GM12878 (cell line): ENCODE data around the gene FKBP15. TPM values are rescaled to one million over a fixed set of nuclear protein-coding genes. Genes with fewer than 3 reads are reported as not detected.

ENCODE experiments used
- ATAC-seq: fragments of 200-7000 bp; cut with Tn5 transposase; 3 replicates; pipeline ENCODE4 v1.9.1; 2020; ENCODE audit warnings: mild to moderate bottlenecking, moderate library complexity
- BruUV-seq: library from RNA; stranded (reverse); fragments of 400-500 nt; replicated peaks from 2 replicates; lab custom pipeline; 2021; lab: Mats Ljungman, UMichigan
- CTCF ChIA-PET: fragments of 300-600 bp; sonication (Branson Sonifier 250); formaldehyde crosslinking; extraction: SDS; loops from one replicate; lab custom pipeline; 2021; ENCODE audit warnings: inconsistent platforms; lab: Yijun Ruan, JAX
- POLR2A ChIA-PET: fragments of 350-600 bp; formaldehyde crosslinking; extraction: SDS; loops from one replicate; lab custom pipeline; 2021; ENCODE audit warnings: inconsistent platforms; lab: Charles Lee
- RAD21 ChIA-PET: fragments of 300-600 bp; sonication (Branson Sonifier 250); formaldehyde crosslinking; loops from one replicate; lab custom pipeline; 2023; ENCODE audit warnings: antibody characterized with exemption; ENCODE audit not compliant: unreplicated experiment; lab: Charles Lee
- SMC1A ChIA-PET: fragments of 300-600 bp; sonication (Branson Sonifier 250); formaldehyde crosslinking; loops from one replicate; lab custom pipeline; 2023; ENCODE audit not compliant: unreplicated experiment, uncharacterized antibody; lab: Charles Lee
- DNase-seq: peaks from one replicate; pipeline ENCODE4 v3.0.0-alpha.2; 2011; ENCODE audit warnings: low read depth, low spot score
- FAIRE-seq: peaks from 3 replicates; lab custom pipeline; 2011; peaks lifted over from hg19 to GRCh38; lab: Jason Lieb, UNC
- H2AFZ ChIP-seq: 2 replicates; pipeline ENCODE4 v1.6.0; 2011; ENCODE audit warnings: low read depth, low read length, control low read depth; ENCODE audit not compliant: control insufficient read depth
- H3K27ac ChIP-seq: 2 replicates; pipeline ENCODE4 v1.5.1; 2011; ENCODE audit warnings: control low read depth; ENCODE audit not compliant: control insufficient read depth, insufficient read depth
- H3K27me3 ChIP-seq, 2 experiments: replicated peaks in 1 of 2; 2 replicates each; pipeline versions ENCODE4 v1.6.0 to v1.6.1; 2011; ENCODE audit warnings: low read length in 1 of 2; ENCODE audit not compliant: control insufficient read depth in 2 of 2, insufficient read depth in 2 of 2
- H3K36me3 ChIP-seq, 2 experiments: 2 replicates each; pipeline ENCODE4 v1.5.1; 2011; ENCODE audit warnings: low read length in 1 of 2; ENCODE audit not compliant: control insufficient read depth in 2 of 2, insufficient read depth in 2 of 2
- H3K4me1 ChIP-seq: 2 replicates; pipeline ENCODE4 v1.6.1; 2011; ENCODE audit warnings: mild to moderate bottlenecking, low read length, moderate library complexity, mixed read lengths; ENCODE audit not compliant: control insufficient read depth, insufficient read depth
- H3K4me2 ChIP-seq: 2 replicates; pipeline ENCODE4 v1.6.0; 2011; ENCODE audit warnings: control low read depth; ENCODE audit not compliant: control insufficient read depth, insufficient read depth
- H3K4me3 ChIP-seq: fragments of 200-600 bp; sonication (generic); 2 replicates; pipeline ENCODE4 v1.5.1; 2016
- H3K79me2 ChIP-seq: 2 replicates; pipeline ENCODE4 v1.6.0; 2011; ENCODE audit warnings: low read length; ENCODE audit not compliant: control insufficient read depth, insufficient read depth
- H3K9ac ChIP-seq: 2 replicates; pipeline ENCODE4 v1.8.0; 2011; ENCODE audit warnings: low read length, control low read depth, mixed read lengths; ENCODE audit not compliant: control insufficient read depth, insufficient read depth
- H3K9me3 ChIP-seq: replicated peaks from 3 replicates; pipeline ENCODE4 v1.5.1; 2011; ENCODE audit warnings: mild to moderate bottlenecking, low read length; ENCODE audit not compliant: control insufficient read depth, insufficient read depth
- H4K20me1 ChIP-seq: 2 replicates; pipeline ENCODE4 v1.6.0; 2011; ENCODE audit not compliant: control insufficient read depth, insufficient read depth
- CEBPZ ChIP-seq: fragments of 150-350 bp; IDR thresholded peaks from 2 replicates; pipeline ENCODE4 v1.6.1; 2016; ENCODE audit warnings: low read depth, low read length
- EED ChIP-seq: sonication (generic); IDR thresholded peaks from 2 replicates; pipeline ENCODE4 v1.6.1; 2016; ENCODE audit warnings: antibody characterized with exemption, low read depth
- HCFC1 ChIP-seq: fragments of 150-350 bp; IDR thresholded peaks from 2 replicates; pipeline ENCODE4 v1.6.1; 2014; ENCODE audit warnings: low read length
- NR2C2 ChIP-seq: IDR thresholded peaks from 2 replicates; pipeline ENCODE4 v1.6.1; 2011; ENCODE audit warnings: borderline replicate concordance, low read depth; ENCODE audit not compliant: control insufficient read depth, insufficient read length
- WGBS: methylation state at CpG from one replicate; pipeline ENCODE4 v1.1.6; 2016; ENCODE audit warnings: low lambda C conversion rate; ENCODE audit not compliant: insufficient replicate concordance, insufficient coverage; ENCODE audit errors: missing lambda C conversion rate; 5-methylcytosine and 5-hydroxymethylcytosine counted together
- in situ Hi-C: fragments of 300-500 bp; cut with MboI; formaldehyde crosslinking; loops from 9 replicates; pipeline ENCODE4 v1.14.3; 2018; ENCODE audit warnings: mixed read lengths
- intact Hi-C: fragments of 100-400 bp; cut with micrococcal nuclease; formaldehyde crosslinking; loops from one replicate; pipeline ENCODE4 v1.14.2; 2022; ENCODE audit not compliant: unreplicated experiment
- polyA plus RNA-seq, 11 experiments: library from polyadenylated mRNA; depleted of rRNA in 4 of 11; unstranded in 6 of 11; stranded (reverse) in 5 of 11; fragments of >200 nt; fragmentation: Nextera tagmentation in 4 of 11; fragmentation: Illumina TruSeq in 1 of 11; extraction: Ambion mirVana in 4 of 11; extraction: Trizol in 1 of 11; gene quantifications; 1 replicate in 1 of 11; 2 replicates in 10 of 11; pipeline versions ENCODE4 v1.2.1 to v1.2.3, GENCODE V29; 2011 to 2016; ENCODE audit warnings: inconsistent platforms in 2 of 11, missing spikeins in 2 of 11, low read depth in 1 of 11
- total RNA-seq, 4 experiments: library from RNA; depleted of rRNA in 3 of 4; stranded (reverse); fragments of >200 nt in 3 of 4; fragmentation: Illumina TruSeq in 1 of 4; extraction: Trizol in 1 of 4; gene quantifications; 2 replicates each; pipeline versions ENCODE4 v1.2.1 to v1.2.3, GENCODE V29; 2013 to 2021

The FKBP15 gene
- total and polyA plus RNA-seq, 10 of the 15 experiments (the other 5 are each of a cell fraction or from before 2014, with no cell fraction given) = 5.0 to 53.4 (median 21.2) TPM

GRCh38 chr9:113258282-113258681 lies 37.2 kb upstream of the FKBP15 start:
- POLR2A ChIA-PET = interaction anchor here (0.5 kb wide), 1 partner anchor 29 kb away, joined by 3 read pairs; no protein-coding TSS in a partner anchor
- TF ChIP-seq CEBPZ (no peak), HCFC1 (no peak), NR2C2 (no peak), EED (no peak)
- TF ChIP-seq, all 136 proteins: peak for 0

More at GRCh38 chr9:113258282-113258681, 37.2 kb upstream of the FKBP15 start:
- RAD21 ChIA-PET = no interaction called here
- CTCF ChIA-PET = no interaction called here
- H3K36me3 ChIP-seq = peaks cover 2 to 20% of the 10 kb centered on the region in 2 experiments
- no TSS peak for BruUV-seq
- no peaks in the 10 kb centered on the region for H3K79me2 ChIP-seq
- H3K4me2 ChIP-seq = no peak overlapping the region
- H3K4me3 ChIP-seq = no peak overlapping the region
- H3K27ac ChIP-seq = no peak overlapping the region
- FAIRE-seq (no peak), ATAC-seq (no peak), DNase-seq (no peak)
- H4K20me1 ChIP-seq = no peaks in the 10 kb centered on the region
- H2AFZ ChIP-seq = no peak overlapping the region
- SMC1A ChIA-PET = no interaction called here
- intact Hi-C loops (no loop called here), in situ Hi-C loops (no loop called here)
- H3K27me3 ChIP-seq = no peaks in the 10 kb centered on the region
- no peak overlapping the region for H3K9ac ChIP-seq
- H3K9me3 ChIP-seq = no peaks in the 10 kb centered on the region
- no peaks in the 10 kb centered on the region for H3K4me1 ChIP-seq
- 94% methylated on average over 1 of the region's 1 CpG for WGBS
